H1 (cell line): Measurements from ENCODE around the gene KIF27. TPM values are rescaled to one million over a fixed set of nuclear protein-coding genes. Genes with fewer than 3 reads are reported as not detected.
"Not testable (repeated sequence)": the region's sequence is repeated elsewhere in the genome, so short reads cannot be mapped to it uniquely, and the experiment has no call there.

Source experiments
- CTCF ChIA-PET: fragments of 300-600 bp; sonication (Branson Sonifier 250); formaldehyde crosslinking; loops from one replicate; lab custom pipeline; 2021; ENCODE audit not compliant: partially characterized antibody; lab: Charles Lee
- POLR2A ChIA-PET: fragments of 300-600 bp; sonication (Branson Sonifier 250); formaldehyde crosslinking; loops from one replicate; lab custom pipeline; 2021; ENCODE audit warnings: inconsistent platforms; ENCODE audit not compliant: partially characterized antibody; lab: Charles Lee
- DNase-seq, 2 experiments: peaks; one replicate each; pipeline versions ENCODE4 v3.0.0 to v3.0.0-alpha.2; 2010 to 2022; ENCODE audit warnings: low spot score in 2 of 2, low read depth in 1 of 2, mixed read lengths in 1 of 2
- FAIRE-seq: peaks from 2 replicates; lab custom pipeline; 2011; peaks lifted over from hg19 to GRCh38; lab: Jason Lieb, UNC
- H2AFZ ChIP-seq: 2 replicates; pipeline ENCODE4 v1.8.1; 2012; ENCODE audit warnings: low read length, inconsistent platforms
- H2AK5ac ChIP-seq: 2 replicates; pipeline ENCODE4 v1.6.1; 2013; ENCODE audit warnings: low read depth, low read length
- H2BK120ac ChIP-seq: replicated peaks from 2 replicates; pipeline ENCODE3; 2013; ENCODE audit warnings: low read depth, low read length, inconsistent platforms
- H2BK12ac ChIP-seq: 2 replicates; pipeline ENCODE4 v1.6.1; 2013; ENCODE audit warnings: low read depth, low read length
- H2BK15ac ChIP-seq: 2 replicates; pipeline ENCODE4 v1.6.1; 2013; ENCODE audit warnings: low read length
- H2BK20ac ChIP-seq: 2 replicates; pipeline ENCODE4 v1.6.1; 2013; ENCODE audit warnings: low read length
- H2BK5ac ChIP-seq: 2 replicates; pipeline ENCODE4 v1.6.1; 2013; ENCODE audit warnings: low read depth, low read length
- H3K14ac ChIP-seq: 2 replicates; pipeline ENCODE4 v1.6.1; 2013; ENCODE audit warnings: inconsistent platforms; ENCODE audit not compliant: insufficient read length
- H3K18ac ChIP-seq: 2 replicates; pipeline ENCODE4 v1.6.1; 2013; ENCODE audit warnings: low read length; ENCODE audit errors: extremely low read depth
- H3K23ac ChIP-seq: 2 replicates; pipeline ENCODE4 v1.6.1; 2013; ENCODE audit warnings: inconsistent platforms; ENCODE audit not compliant: insufficient read length
- H3K23me2 ChIP-seq: 2 replicates; pipeline ENCODE4 v1.6.1; 2013; ENCODE audit warnings: low read depth, low read length
- H3K27ac ChIP-seq: 2 replicates; pipeline ENCODE4 v1.6.1; 2011; ENCODE audit warnings: low read depth, low read length, inconsistent platforms
- H3K27me3 ChIP-seq, 4 experiments: replicated peaks in 1 of 4; 1 replicate in 1 of 4; 2 replicates in 3 of 4; pipeline versions ENCODE4 v1.6.1 to v1.8.1; 2011 to 2013; ENCODE audit warnings: low read length in 3 of 4, mild to moderate bottlenecking in 3 of 4, inconsistent platforms in 2 of 4, mixed read lengths in 2 of 4, moderate library complexity in 1 of 4; ENCODE audit not compliant: control insufficient read depth in 3 of 4, insufficient read depth in 3 of 4; ENCODE audit errors: extremely low read depth in 1 of 4
- H3K36me3 ChIP-seq, 4 experiments: 2 replicates each; pipeline versions ENCODE4 v1.6.1 to v1.8.1; 2011 to 2013; ENCODE audit warnings: mild to moderate bottlenecking in 4 of 4, low read length in 3 of 4, moderate library complexity in 2 of 4, control low read depth in 1 of 4, inconsistent platforms in 1 of 4; ENCODE audit not compliant: insufficient read depth in 4 of 4, control insufficient read depth in 2 of 4
- H3K4ac ChIP-seq: replicated peaks from 2 replicates; pipeline ENCODE3; 2013; ENCODE audit warnings: low read length, low read depth, mixed read lengths, inconsistent platforms; ENCODE audit not compliant: insufficient read length
- H3K4me1 ChIP-seq, 4 experiments: replicated peaks in 1 of 4; 1 replicate in 1 of 4; 2 replicates in 3 of 4; pipeline versions ENCODE4 v1.6.1 to v1.8.1; 2011 to 2013; ENCODE audit warnings: low read length in 3 of 4, inconsistent platforms in 2 of 4, mixed read lengths in 1 of 4; ENCODE audit not compliant: insufficient read depth in 4 of 4, control insufficient read depth in 3 of 4
- H3K4me2 ChIP-seq, 2 experiments: 2 replicates each; pipeline versions ENCODE4 v1.6.1 to v1.8.1; 2011 to 2013; ENCODE audit warnings: low read depth in 2 of 2, low read length in 2 of 2, control low read depth in 1 of 2, inconsistent platforms in 1 of 2, mild to moderate bottlenecking in 1 of 2; ENCODE audit not compliant: insufficient read depth in 1 of 2
- H3K4me3 ChIP-seq, 4 experiments: fragments of 200-600, 300-600 bp in 1 of 4; sonication (generic), shearing (Covaris generic), sonication (Bioruptor Twin) in 1 of 4; 2 replicates each; pipeline versions ENCODE4 v1.5.1 to v1.8.1; 2011 to 2016; ENCODE audit warnings: low read length in 4 of 4, low read depth in 3 of 4, control low read depth in 2 of 4, inconsistent platforms in 2 of 4, mild to moderate bottlenecking in 2 of 4, mixed read lengths in 1 of 4, moderate library complexity in 1 of 4; ENCODE audit not compliant: insufficient read depth in 2 of 4; ENCODE audit errors: extremely low read depth in 1 of 4
- H3K56ac ChIP-seq: replicated peaks from 2 replicates; pipeline ENCODE3; 2013; ENCODE audit warnings: low read depth, mild to moderate bottlenecking, mixed read lengths, low read length, inconsistent platforms; ENCODE audit not compliant: insufficient read length
- H3K79me1 ChIP-seq: 2 replicates; pipeline ENCODE4 v1.6.1; 2013; ENCODE audit warnings: low read depth, low read length, control low read depth
- H3K79me2 ChIP-seq, 2 experiments: 2 replicates each; pipeline versions ENCODE4 v1.6.1 to v1.8.1; 2012 to 2013; ENCODE audit warnings: low read length in 2 of 2, mild to moderate bottlenecking in 2 of 2, inconsistent platforms in 1 of 2; ENCODE audit not compliant: insufficient read depth in 2 of 2, control insufficient read depth in 1 of 2
- H3K9ac ChIP-seq, 4 experiments: replicated peaks in 1 of 4; 1 replicate in 1 of 4; 2 replicates in 3 of 4; pipeline versions ENCODE4 v1.6.1 to v1.8.1; 2011 to 2013; ENCODE audit warnings: low read depth in 3 of 4, low read length in 3 of 4, control low read depth in 2 of 4, mild to moderate bottlenecking in 2 of 4, moderate library complexity in 2 of 4, inconsistent platforms in 1 of 4; ENCODE audit errors: extremely low read depth in 1 of 4
- H3K9me3 ChIP-seq, 2 experiments: 2 replicates each; pipeline versions ENCODE4 v1.6.1 to v1.8.1; 2012 to 2013; ENCODE audit warnings: mild to moderate bottlenecking in 2 of 2, moderate library complexity in 2 of 2, control low read depth in 1 of 2, inconsistent platforms in 1 of 2, low read depth in 1 of 2, low read length in 1 of 2, mixed read lengths in 1 of 2; ENCODE audit not compliant: insufficient read depth in 2 of 2
- H4K20me1 ChIP-seq, 2 experiments: replicated peaks in 1 of 2; 2 replicates each; pipeline versions ENCODE3 to v1.8.1; 2011 to 2013; ENCODE audit warnings: inconsistent platforms in 2 of 2, low read length in 2 of 2, mild to moderate bottlenecking in 1 of 2; ENCODE audit not compliant: insufficient read depth in 2 of 2, control insufficient read depth in 1 of 2
- H4K5ac ChIP-seq: 2 replicates; pipeline ENCODE4 v1.6.1; 2013; ENCODE audit warnings: low read length, low read depth, mixed read lengths, inconsistent platforms; ENCODE audit not compliant: insufficient read length
- H4K8ac ChIP-seq: 2 replicates; pipeline ENCODE4 v1.8.0; 2013; ENCODE audit warnings: mild to moderate bottlenecking, moderate library complexity, low read length, inconsistent platforms; ENCODE audit not compliant: insufficient read depth; ENCODE audit errors: extremely low read depth
- H4K91ac ChIP-seq: replicated peaks from 2 replicates; pipeline ENCODE3; 2013; ENCODE audit warnings: low read length, mixed read lengths, inconsistent platforms; ENCODE audit not compliant: insufficient read length
- RAD21 ChIP-seq, 2 experiments: IDR thresholded peaks in 1 of 2; conservative IDR thresholded peaks in 1 of 2; 2 replicates each; pipeline ENCODE4 v1.6.1; 2011; ENCODE audit warnings: low read depth in 2 of 2, low read length in 2 of 2, improper control_type of control experiment in 1 of 2, inconsistent platforms in 1 of 2, mild to moderate bottlenecking in 1 of 2, moderate library complexity in 1 of 2
- YY1 ChIP-seq: IDR thresholded peaks from 2 replicates; pipeline ENCODE4 v1.6.1; 2011; ENCODE audit warnings: low read depth, mild to moderate bottlenecking, low read length
- WGBS, 2 experiments: shearing (Covaris generic) in 1 of 2; methylation state at CpG; one replicate each; pipeline versions ENCODE4 v1.1.6 to v1.1.7; 2013 to 2015; ENCODE audit warnings: low lambda C conversion rate in 2 of 2, mixed read lengths in 2 of 2, inconsistent platforms in 1 of 2, low coverage in 1 of 2, missing lambda C conversion rate in 1 of 2; ENCODE audit not compliant: insufficient replicate concordance in 2 of 2, insufficient coverage in 1 of 2, insufficient read length in 1 of 2; ENCODE audit errors: extremely low coverage in 1 of 2, missing lambda C conversion rate in 1 of 2; 5-methylcytosine and 5-hydroxymethylcytosine counted together
- polyA plus RNA-seq, 7 experiments: library from polyadenylated mRNA; depleted of rRNA in 3 of 7; stranded (reverse) in 5 of 7; unstranded in 2 of 7; fragments of >200 nt in 5 of 7; fragments of 200-250 nt in 2 of 7; gene quantifications; 1 replicate in 5 of 7; 2 replicates in 1 of 7; 4 replicates in 1 of 7; pipeline versions ENCODE4 v1.2.1 to v1.2.3, GENCODE V29; 2011 to 2013; ENCODE audit warnings: missing spikeins in 2 of 7, mixed read lengths in 2 of 7
- total RNA-seq: library from RNA; stranded (reverse); fragmentation: NEBNext Ultra II Directional; extraction: Animal tissue kit (Norgen Biotek cat#: 25700); gene quantifications from 2 replicates; pipeline ENCODE4 v1.2.1, GENCODE V29; 2021
- TF ChIP-seq, protein P1 (sequence below), 3 experiments: IDR thresholded peaks; 1 replicate in 2 of 3; 2 replicates in 1 of 3; pipeline versions ENCODE4 v1.5.1 to v1.6.1; 2011; ENCODE audit warnings: low read length in 3 of 3, mild to moderate bottlenecking in 3 of 3, inconsistent platforms in 2 of 3, low read depth in 1 of 3, moderate library complexity in 1 of 3; ENCODE audit not compliant: insufficient read depth in 1 of 3; ENCODE audit errors: control extremely low read depth in 1 of 3

Gene KIF27
- total and polyA plus RNA-seq, 2 of the 8 experiments (the other 6 are each of a cell fraction or from before 2014, with no cell fraction given), result 0.47 to 7.0 TPM

DNA sequence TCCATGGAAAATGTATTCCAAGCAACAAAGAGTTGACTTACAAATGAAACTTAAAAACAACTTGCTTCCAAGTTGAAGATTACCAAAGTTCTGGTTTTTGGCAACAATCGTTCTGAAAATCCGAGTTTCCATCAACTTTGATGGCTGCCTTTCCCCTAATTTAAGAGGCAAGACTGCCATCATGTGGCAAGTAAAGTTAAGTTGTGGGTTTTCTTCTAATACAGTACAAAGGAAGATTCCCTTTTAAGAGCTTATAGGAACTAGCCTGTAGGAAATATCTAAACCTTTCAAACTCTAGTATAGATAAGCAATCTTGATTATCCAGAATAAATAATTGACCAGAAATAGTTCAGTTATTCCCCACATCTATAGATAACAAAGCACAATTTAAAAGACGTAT, 9.0 kb downstream of the KIF27 start:
- 63% methylated on average over 3 of the region's 3 CpGs; no CpG with 5 or more reads in 1 of the 2 experiments for WGBS, 2 experiments
- H2AFZ ChIP-seq, DNase-seq, H3K9me3 ChIP-seq, H2BK15ac ChIP-seq, H3K79me1 ChIP-seq, H2BK20ac ChIP-seq, H3K23me2 ChIP-seq, H4K8ac ChIP-seq, H3K4me1 ChIP-seq, H3K79me2 ChIP-seq, H3K9ac ChIP-seq, H2BK12ac ChIP-seq, H4K20me1 ChIP-seq, H3K14ac ChIP-seq, H3K4me2 ChIP-seq, H2BK5ac ChIP-seq, H4K5ac ChIP-seq, H3K27ac ChIP-seq, H2AK5ac ChIP-seq, H2BK120ac ChIP-seq, H3K4ac ChIP-seq, H4K91ac ChIP-seq, H3K23ac ChIP-seq, H3K27me3 ChIP-seq, H3K36me3 ChIP-seq: not testable (repeated sequence)
- peak; percentile 99 for FAIRE-seq
- TF ChIP-seq RAD21 (IDR thresholded peaks at IDR 0.05 in 1 of 2, conservative IDR thresholded peaks at IDR 0.05 in 1 of 2; ENCODE audit: low read depth in 2 of 2, low read length in 2 of 2) (peak; percentile 49 to 52), YY1 (peak; percentile 42; the same call in 1 of the 2 replicates)
- TF ChIP-seq, protein P1, sequence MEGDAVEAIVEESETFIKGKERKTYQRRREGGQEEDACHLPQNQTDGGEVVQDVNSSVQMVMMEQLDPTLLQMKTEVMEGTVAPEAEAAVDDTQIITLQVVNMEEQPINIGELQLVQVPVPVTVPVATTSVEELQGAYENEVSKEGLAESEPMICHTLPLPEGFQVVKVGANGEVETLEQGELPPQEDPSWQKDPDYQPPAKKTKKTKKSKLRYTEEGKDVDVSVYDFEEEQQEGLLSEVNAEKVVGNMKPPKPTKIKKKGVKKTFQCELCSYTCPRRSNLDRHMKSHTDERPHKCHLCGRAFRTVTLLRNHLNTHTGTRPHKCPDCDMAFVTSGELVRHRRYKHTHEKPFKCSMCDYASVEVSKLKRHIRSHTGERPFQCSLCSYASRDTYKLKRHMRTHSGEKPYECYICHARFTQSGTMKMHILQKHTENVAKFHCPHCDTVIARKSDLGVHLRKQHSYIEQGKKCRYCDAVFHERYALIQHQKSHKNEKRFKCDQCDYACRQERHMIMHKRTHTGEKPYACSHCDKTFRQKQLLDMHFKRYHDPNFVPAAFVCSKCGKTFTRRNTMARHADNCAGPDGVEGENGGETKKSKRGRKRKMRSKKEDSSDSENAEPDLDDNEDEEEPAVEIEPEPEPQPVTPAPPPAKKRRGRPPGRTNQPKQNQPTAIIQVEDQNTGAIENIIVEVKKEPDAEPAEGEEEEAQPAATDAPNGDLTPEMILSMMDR (IDR thresholded peaks at IDR 0.05; ENCODE audit: control extremely low read depth in 1 of 3, insufficient read depth in 1 of 3, low read depth in 1 of 3, low read length in 3 of 3), result peak in 1 of 3 experiments; percentile 13; a peak in 1 of 4 replicates
- TF ChIP-seq, all 59 proteins: peak for 3; not testable (repeated sequence) for 56
- POLR2A ChIA-PET, H3K56ac ChIP-seq, H3K18ac ChIP-seq, H3K4me3 ChIP-seq: not testable (repeated sequence)
- CTCF ChIA-PET, result interaction anchor here (1.3 to 1.9 kb wide), 6 partner anchors 53 to 292 kb away, joined by 3 to 6 read pairs (median 4); partner anchors contain the start of gene IDNK
